Measurements from ENCODE around the gene TSSK2. TPM values are rescaled to one million over a fixed set of nuclear protein-coding genes. Genes with fewer than 3 reads are reported as not detected.

TSSK2 gene
- total RNA-seq, 2 donors from 2014 or later, result 8.0 TPM; not detected in 1

DNA sequence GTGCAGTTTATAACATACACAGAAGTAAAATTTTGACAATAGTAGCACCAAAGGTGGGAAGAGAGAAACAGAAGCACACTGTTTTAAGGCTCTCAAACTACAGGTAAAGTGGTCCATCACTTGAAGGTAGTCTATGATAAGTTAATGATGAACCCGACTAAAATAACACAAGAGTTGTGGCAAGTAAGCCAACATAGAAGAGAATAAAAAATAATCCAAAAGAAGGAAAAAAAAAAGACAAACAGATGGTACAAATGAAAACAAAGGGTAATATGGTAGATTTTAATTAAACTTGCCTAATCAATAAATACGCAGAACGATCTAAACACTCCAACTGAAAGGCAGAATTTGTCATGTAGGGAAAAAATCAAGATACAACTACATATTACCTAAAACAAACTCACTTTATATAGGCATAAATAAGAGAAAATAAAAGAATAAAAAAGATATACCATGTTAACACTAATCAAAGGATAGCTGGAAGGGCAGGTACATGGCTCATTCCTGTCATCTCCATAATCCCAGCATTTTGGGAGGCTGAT lies 40.5 kb upstream of the TSSK2 start:
- Histone ChIP-seq H3K4me1 (replicated peaks) (no peaks in the 10 kb centered on the region), H3K9me3 (no peaks in the 10 kb centered on the region), H3K36me3 (no peaks in the 10 kb centered on the region), H3K4me3 (no peak overlapping the region), H3K27ac (no peak overlapping the region), H3K27me3 (replicated peaks; ENCODE audit: insufficient read depth) (no peaks in the 10 kb centered on the region)
- intact Hi-C loops (cut with DNase I), result no loop called here
- WGBS, result 94% methylated on average over 3 of the region's 3 CpGs
- no peak for TF ChIP-seq POLR2AphosphoS5 (IDR thresholded peaks at IDR 0.05)
- TF ChIP-seq POLR2A (IDR thresholded peaks at IDR 0.05), result no peak
- TF ChIP-seq, protein P1, sequence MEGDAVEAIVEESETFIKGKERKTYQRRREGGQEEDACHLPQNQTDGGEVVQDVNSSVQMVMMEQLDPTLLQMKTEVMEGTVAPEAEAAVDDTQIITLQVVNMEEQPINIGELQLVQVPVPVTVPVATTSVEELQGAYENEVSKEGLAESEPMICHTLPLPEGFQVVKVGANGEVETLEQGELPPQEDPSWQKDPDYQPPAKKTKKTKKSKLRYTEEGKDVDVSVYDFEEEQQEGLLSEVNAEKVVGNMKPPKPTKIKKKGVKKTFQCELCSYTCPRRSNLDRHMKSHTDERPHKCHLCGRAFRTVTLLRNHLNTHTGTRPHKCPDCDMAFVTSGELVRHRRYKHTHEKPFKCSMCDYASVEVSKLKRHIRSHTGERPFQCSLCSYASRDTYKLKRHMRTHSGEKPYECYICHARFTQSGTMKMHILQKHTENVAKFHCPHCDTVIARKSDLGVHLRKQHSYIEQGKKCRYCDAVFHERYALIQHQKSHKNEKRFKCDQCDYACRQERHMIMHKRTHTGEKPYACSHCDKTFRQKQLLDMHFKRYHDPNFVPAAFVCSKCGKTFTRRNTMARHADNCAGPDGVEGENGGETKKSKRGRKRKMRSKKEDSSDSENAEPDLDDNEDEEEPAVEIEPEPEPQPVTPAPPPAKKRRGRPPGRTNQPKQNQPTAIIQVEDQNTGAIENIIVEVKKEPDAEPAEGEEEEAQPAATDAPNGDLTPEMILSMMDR (IDR thresholded peaks at IDR 0.05), result no peak
- DNase-seq (ENCODE audit: low spot score), result no peak

DNA sequence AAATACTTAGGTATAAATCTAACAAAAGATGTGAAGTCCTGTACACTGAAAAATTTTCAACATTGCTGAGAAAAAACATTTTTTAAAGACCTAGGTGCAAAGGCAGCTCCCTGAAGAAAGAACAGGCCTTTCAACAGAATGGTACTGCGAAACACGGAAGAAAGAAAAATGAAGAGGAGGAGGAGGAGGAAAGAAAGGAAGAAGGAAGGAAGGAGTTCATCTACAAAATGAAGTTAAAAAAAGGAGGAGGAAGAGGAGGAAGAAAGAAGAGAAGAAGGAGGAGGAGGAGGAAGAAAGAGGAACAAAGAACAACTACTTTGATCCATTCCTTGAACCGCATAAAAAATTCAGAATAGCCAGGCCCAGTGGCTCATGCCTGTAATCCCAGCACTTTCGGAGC lies 38.4 kb upstream of the TSSK2 start:
- Histone ChIP-seq H3K9me3 (no peaks in the 10 kb centered on the region), H3K36me3 (no peaks in the 10 kb centered on the region), H3K27me3 (replicated peaks; ENCODE audit: insufficient read depth) (no peaks in the 10 kb centered on the region), H3K27ac (no peak overlapping the region), H3K4me1 (replicated peaks) (no peaks in the 10 kb centered on the region), H3K4me3 (no peak overlapping the region)
- 95% methylated on average over 4 of the region's 4 CpGs for WGBS
- intact Hi-C loops (cut with DNase I), result no loop called here
- TF ChIP-seq POLR2A (IDR thresholded peaks at IDR 0.05) (no peak), POLR2AphosphoS5 (IDR thresholded peaks at IDR 0.05) (no peak)
- TF ChIP-seq, protein P1 (IDR thresholded peaks at IDR 0.05), result no peak
- DNase-seq (ENCODE audit: low spot score), result no peak

DNA sequence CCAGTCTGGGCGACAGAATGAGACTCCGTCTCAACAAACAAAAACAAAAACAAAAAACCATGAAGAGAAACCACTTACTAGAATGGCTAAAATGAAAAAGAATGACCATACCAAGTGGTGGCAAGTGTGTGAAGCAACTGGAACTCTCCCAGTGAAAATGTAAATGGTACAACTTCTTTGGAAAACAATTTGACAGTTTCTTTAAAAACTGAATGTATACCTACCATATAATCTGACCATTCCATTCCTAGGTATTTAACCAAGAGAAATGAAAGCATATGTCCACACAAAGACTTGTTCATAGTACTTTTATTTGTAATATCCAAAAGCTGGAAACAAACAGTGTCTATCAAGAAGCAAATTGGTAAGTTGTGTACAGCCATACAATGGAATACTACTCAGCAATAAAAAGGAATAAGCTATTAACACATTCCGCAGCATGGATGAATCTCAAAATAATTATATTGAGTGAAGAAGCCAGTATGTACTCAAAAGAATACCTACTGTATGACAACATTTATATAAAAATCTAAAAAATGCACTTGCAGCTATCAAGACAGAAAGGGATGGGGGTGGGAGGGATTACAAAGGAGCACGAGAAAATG lies 36.6 kb upstream of the TSSK2 start:
- WGBS, result 94% methylated on average over 4 of the region's 4 CpGs
- Histone ChIP-seq H3K36me3 (no peaks in the 10 kb centered on the region), H3K27me3 (replicated peaks; ENCODE audit: insufficient read depth) (no peaks in the 10 kb centered on the region), H3K27ac (no peak overlapping the region), H3K4me3 (no peak overlapping the region), H3K4me1 (replicated peaks) (no peaks in the 10 kb centered on the region), H3K9me3 (no peaks in the 10 kb centered on the region)
- no peak for TF ChIP-seq POLR2A (IDR thresholded peaks at IDR 0.05)
- TF ChIP-seq POLR2AphosphoS5 (IDR thresholded peaks at IDR 0.05), result no peak
- TF ChIP-seq, protein P1 (IDR thresholded peaks at IDR 0.05), result no peak
- no peak for DNase-seq (ENCODE audit: low spot score)
- intact Hi-C loops (cut with DNase I), result no loop called here

DNA sequence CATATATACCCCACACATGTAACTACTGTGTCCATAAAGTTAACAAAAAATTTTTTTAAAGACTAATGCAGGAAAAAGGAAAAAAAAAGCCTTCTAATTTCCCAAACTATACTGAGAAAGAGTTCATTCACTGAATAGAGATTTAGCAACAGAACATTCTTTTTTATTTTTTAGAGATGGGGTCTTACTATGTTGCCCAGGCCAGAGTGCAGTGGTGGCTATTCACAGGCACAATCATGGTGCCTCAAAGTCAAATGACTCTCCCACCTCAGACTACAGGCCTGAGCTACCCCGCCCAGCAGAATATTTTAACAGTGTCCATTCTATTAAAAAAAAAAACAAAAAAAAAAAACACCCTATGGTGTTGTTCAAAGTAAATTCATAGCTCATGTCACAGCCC lies 34.6 kb upstream of the TSSK2 start:
- 96% methylated on average over 1 of the region's 1 CpG for WGBS
- H3K36me3 ChIP-seq, result no peaks in the 10 kb centered on the region
- H3K27me3 ChIP-seq (replicated peaks; ENCODE audit: insufficient read depth), result no peaks in the 10 kb centered on the region
- TF ChIP-seq POLR2AphosphoS5 (IDR thresholded peaks at IDR 0.05) (no peak), POLR2A (IDR thresholded peaks at IDR 0.05) (no peak)
- TF ChIP-seq, protein P1 (IDR thresholded peaks at IDR 0.05), result no peak
- intact Hi-C loops (cut with DNase I), result no loop called here
- H3K4me1 ChIP-seq (replicated peaks), result no peaks in the 10 kb centered on the region
- H3K27ac ChIP-seq, result no peak overlapping the region
- no peaks in the 10 kb centered on the region for H3K9me3 ChIP-seq
- no peak overlapping the region for H3K4me3 ChIP-seq
- DNase-seq (ENCODE audit: low spot score), result no peak

DNA sequence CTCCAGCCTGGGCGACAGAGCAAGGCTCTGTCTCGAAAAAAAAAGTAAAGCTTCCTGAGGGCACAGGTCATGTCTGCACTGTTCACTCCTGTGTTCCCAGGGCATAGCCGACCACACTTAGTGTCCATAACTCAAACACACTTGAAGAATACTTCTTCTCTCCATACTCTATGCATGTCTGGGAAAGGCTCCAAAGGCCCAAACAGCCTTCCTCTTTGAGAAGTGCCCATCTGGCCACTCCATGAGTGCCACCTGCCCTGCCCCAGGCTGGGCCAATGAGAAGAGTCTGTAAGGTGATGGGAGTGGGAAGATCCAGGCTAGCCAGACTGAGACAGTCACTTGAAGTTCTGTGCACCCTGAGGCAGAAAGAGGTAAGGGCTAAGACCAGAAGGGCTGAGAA lies 33.6 kb upstream of the TSSK2 start:
- 86% methylated on average over 3 of the region's 3 CpGs for WGBS
- Histone ChIP-seq H3K4me3 (no peak overlapping the region), H3K4me1 (replicated peaks) (no peaks in the 10 kb centered on the region), H3K27ac (no peak overlapping the region), H3K27me3 (replicated peaks; ENCODE audit: insufficient read depth) (no peaks in the 10 kb centered on the region), H3K9me3 (no peaks in the 10 kb centered on the region), H3K36me3 (no peaks in the 10 kb centered on the region)
- no peak for DNase-seq (ENCODE audit: low spot score)
- TF ChIP-seq, protein P1 (IDR thresholded peaks at IDR 0.05), result no peak
- no peak for TF ChIP-seq POLR2A (IDR thresholded peaks at IDR 0.05)
- TF ChIP-seq POLR2AphosphoS5 (IDR thresholded peaks at IDR 0.05), result no peak
- intact Hi-C loops (cut with DNase I), result no loop called here
